ENCODE measurements around the gene SPDEF.

GRCh38 chr6:34556031-34556471 lies at the start of gene SPDEF:
- TF ChIP-seq, protein P1, sequence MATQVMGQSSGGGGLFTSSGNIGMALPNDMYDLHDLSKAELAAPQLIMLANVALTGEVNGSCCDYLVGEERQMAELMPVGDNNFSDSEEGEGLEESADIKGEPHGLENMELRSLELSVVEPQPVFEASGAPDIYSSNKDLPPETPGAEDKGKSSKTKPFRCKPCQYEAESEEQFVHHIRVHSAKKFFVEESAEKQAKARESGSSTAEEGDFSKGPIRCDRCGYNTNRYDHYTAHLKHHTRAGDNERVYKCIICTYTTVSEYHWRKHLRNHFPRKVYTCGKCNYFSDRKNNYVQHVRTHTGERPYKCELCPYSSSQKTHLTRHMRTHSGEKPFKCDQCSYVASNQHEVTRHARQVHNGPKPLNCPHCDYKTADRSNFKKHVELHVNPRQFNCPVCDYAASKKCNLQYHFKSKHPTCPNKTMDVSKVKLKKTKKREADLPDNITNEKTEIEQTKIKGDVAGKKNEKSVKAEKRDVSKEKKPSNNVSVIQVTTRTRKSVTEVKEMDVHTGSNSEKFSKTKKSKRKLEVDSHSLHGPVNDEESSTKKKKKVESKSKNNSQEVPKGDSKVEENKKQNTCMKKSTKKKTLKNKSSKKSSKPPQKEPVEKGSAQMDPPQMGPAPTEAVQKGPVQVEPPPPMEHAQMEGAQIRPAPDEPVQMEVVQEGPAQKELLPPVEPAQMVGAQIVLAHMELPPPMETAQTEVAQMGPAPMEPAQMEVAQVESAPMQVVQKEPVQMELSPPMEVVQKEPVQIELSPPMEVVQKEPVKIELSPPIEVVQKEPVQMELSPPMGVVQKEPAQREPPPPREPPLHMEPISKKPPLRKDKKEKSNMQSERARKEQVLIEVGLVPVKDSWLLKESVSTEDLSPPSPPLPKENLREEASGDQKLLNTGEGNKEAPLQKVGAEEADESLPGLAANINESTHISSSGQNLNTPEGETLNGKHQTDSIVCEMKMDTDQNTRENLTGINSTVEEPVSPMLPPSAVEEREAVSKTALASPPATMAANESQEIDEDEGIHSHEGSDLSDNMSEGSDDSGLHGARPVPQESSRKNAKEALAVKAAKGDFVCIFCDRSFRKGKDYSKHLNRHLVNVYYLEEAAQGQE (IDR thresholded peaks at IDR 0.05; ENCODE audit: low read depth), result no peak
- TF ChIP-seq TEAD4 (IDR thresholded peaks at IDR 0.05) (no peak), RAD21 (IDR thresholded peaks at IDR 0.05; ENCODE audit: low read depth) (no peak), YY1 (IDR thresholded peaks at IDR 0.05; ENCODE audit: low read depth) (no peak)
- TF ChIP-seq, protein P2, sequence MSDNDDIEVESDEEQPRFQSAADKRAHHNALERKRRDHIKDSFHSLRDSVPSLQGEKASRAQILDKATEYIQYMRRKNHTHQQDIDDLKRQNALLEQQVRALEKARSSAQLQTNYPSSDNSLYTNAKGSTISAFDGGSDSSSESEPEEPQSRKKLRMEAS (IDR thresholded peaks at IDR 0.05), result no peak
